Prostate gland (tissue), 2 donors: ENCODE measurements around the gene CLASRP. TPM values are rescaled to one million over a fixed set of nuclear protein-coding genes. Genes with fewer than 3 reads are reported as not detected.

Source experiments
- DNase-seq: peaks from one replicate; pipeline ENCODE4 v3.0.0-alpha.2; 2019; ENCODE audit warnings: low spot score
- H3K27ac ChIP-seq, 2 donors: fragments of 200-600 bp; sonication (generic); 2 replicates each; pipeline ENCODE4 v1.5.1; 2017 to 2019
- H3K27me3 ChIP-seq: fragments of 200-600 bp; sonication (generic); replicated peaks from 2 replicates; pipeline ENCODE4 v1.5.1; 2019; ENCODE audit not compliant: insufficient read depth
- H3K36me3 ChIP-seq, 2 donors: fragments of 200-600 bp; sonication (generic); 1 replicate in 1 of 2; 2 replicates in 1 of 2; pipeline versions ENCODE4 v1.5.1 to v1.8.1; 2017 to 2019
- H3K4me1 ChIP-seq: fragments of 200-600 bp; sonication (generic); replicated peaks from 2 replicates; pipeline ENCODE4 v1.5.1; 2019
- H3K4me3 ChIP-seq, 2 donors: fragments of 200-600 bp; sonication (generic); 2 replicates each; pipeline ENCODE4 v1.5.1; 2017 to 2019
- H3K9me3 ChIP-seq: fragments of 200-600 bp; sonication (generic); 2 replicates; pipeline ENCODE4 v1.5.1; 2017
- POLR2A ChIP-seq: fragments of 450-650 bp; IDR thresholded peaks from one replicate; pipeline ENCODE4 v1.6.1; 2016; ENCODE audit warnings: antibody characterized with exemption, mild to moderate bottlenecking
- POLR2AphosphoS5 ChIP-seq: sonication (generic); formaldehyde crosslinking; IDR thresholded peaks from one replicate; pipeline ENCODE4 v1.6.1; 2017; ENCODE audit warnings: antibody characterized with exemption
- WGBS: methylation state at CpG from one replicate; pipeline ENCODE4 v1.1.5; 2018; 5-methylcytosine and 5-hydroxymethylcytosine counted together
- intact Hi-C: fragments of 100-400 bp; cut with DNase I; formaldehyde crosslinking; loops from one replicate; pipeline ENCODE4 v1.14.2; 2022
- total RNA-seq, 2 donors: library from RNA; depleted of rRNA; stranded (reverse); fragments of >200 nt; gene quantifications; one replicate each; pipeline ENCODE4 v1.1.0, GENCODE V29; 2016
- TF ChIP-seq, protein P1 (sequence below), 4 experiments: fragments of 200-600 bp in 2 of 4; fragments of 450-650 bp in 2 of 4; sonication (generic) in 2 of 4; IDR thresholded peaks; 1 replicate in 3 of 4; 2 replicates in 1 of 4; pipeline ENCODE4 v1.5.1; 2016 to 2019; ENCODE audit warnings: antibody characterized with exemption in 4 of 4, mild to moderate bottlenecking in 2 of 4, moderate library complexity in 2 of 4

CLASRP gene
- total RNA-seq, 2 donors from 2014 or later = 97.8 to 162 TPM

DNA sequence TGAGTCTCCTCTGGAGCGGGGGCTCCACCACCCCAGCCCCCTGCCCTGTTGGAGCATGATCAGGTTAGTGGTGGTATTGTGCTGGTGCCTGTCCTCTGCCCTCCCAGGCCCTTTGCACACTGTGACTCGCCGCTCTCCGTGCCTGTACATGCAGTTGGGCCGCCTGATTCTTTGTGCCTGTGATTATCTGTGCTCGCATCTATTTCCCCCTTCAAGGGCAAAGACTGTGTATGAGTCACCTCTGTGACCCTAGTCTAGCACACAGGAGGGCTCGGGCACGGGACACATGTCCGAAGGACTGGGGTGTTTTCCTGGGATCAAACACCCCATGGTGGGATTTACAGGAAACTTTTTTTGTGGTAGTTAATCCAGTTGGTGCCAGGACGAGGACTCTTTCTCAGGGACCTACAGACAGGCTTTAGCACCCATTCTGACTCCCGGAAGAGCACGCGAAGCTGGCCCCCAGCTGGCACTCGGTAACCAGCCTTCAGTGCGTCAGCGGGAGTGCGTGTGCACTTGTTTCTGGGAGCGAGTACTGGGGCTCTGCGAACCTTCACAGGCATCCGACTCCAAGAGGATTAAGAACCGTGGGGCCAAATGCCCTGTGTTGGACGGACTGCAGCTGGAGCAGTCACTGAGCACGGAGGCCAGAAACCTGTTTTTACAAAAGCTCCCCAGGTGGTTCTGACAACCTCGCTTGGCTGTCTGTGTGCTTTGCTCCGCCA, 60.8 kb downstream of the CLASRP start:
- Histone ChIP-seq H3K9me3 (no peaks in the 10 kb centered on the region), H3K27ac (peak overlapping the region in 1 of 2 donors; percentile 43), H3K4me1 (peaks cover 27% of the 10 kb centered on the region), H3K36me3 (no peaks in the 10 kb centered on the region), H3K27me3 (no peaks in the 10 kb centered on the region), H3K4me3 (no peak overlapping the region)
- DNase-seq = no peak
- WGBS = 34% methylated on average over 25 of the region's 25 CpGs
- intact Hi-C loops = no loop called here
- TF ChIP-seq, protein P1, sequence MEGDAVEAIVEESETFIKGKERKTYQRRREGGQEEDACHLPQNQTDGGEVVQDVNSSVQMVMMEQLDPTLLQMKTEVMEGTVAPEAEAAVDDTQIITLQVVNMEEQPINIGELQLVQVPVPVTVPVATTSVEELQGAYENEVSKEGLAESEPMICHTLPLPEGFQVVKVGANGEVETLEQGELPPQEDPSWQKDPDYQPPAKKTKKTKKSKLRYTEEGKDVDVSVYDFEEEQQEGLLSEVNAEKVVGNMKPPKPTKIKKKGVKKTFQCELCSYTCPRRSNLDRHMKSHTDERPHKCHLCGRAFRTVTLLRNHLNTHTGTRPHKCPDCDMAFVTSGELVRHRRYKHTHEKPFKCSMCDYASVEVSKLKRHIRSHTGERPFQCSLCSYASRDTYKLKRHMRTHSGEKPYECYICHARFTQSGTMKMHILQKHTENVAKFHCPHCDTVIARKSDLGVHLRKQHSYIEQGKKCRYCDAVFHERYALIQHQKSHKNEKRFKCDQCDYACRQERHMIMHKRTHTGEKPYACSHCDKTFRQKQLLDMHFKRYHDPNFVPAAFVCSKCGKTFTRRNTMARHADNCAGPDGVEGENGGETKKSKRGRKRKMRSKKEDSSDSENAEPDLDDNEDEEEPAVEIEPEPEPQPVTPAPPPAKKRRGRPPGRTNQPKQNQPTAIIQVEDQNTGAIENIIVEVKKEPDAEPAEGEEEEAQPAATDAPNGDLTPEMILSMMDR (IDR thresholded peaks at IDR 0.05) = no peak
- TF ChIP-seq POLR2A (peak; percentile 22), POLR2AphosphoS5 (peak; percentile 26)

DNA sequence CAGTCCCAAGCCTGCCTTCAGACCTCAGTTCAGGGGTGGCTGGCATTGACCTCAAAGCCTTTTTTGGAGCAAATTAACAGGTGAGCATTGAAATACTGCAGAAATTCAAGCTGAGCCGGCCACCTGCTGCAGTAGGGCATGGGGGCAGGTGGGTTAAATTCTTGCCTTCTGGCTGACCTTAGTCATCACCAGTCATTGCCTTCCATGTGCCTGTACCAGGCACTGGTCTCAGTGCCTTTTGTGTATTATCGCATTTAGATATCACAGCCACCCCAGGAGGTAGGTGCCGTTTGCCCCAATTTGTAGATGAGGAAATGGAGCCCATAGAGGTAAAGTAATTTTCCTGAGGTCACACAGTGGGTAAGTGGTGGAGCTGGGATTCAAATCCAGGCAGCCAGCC, 61.4 kb downstream of the CLASRP start:
- WGBS = 65% methylated on average over 3 of the region's 3 CpGs
- Histone ChIP-seq H3K9me3 (no peaks in the 10 kb centered on the region), H3K4me1 (peaks cover 23% of the 10 kb centered on the region), H3K27ac (peak overlapping the region in 1 of 2 donors; percentile 43), H3K36me3 (no peaks in the 10 kb centered on the region), H3K27me3 (no peaks in the 10 kb centered on the region), H3K4me3 (no peak overlapping the region)
- no peak for DNase-seq
- TF ChIP-seq, protein P1 (IDR thresholded peaks at IDR 0.05) = no peak
- TF ChIP-seq POLR2AphosphoS5 (no peak), POLR2A (no peak)
- intact Hi-C loops = no loop called here

DNA sequence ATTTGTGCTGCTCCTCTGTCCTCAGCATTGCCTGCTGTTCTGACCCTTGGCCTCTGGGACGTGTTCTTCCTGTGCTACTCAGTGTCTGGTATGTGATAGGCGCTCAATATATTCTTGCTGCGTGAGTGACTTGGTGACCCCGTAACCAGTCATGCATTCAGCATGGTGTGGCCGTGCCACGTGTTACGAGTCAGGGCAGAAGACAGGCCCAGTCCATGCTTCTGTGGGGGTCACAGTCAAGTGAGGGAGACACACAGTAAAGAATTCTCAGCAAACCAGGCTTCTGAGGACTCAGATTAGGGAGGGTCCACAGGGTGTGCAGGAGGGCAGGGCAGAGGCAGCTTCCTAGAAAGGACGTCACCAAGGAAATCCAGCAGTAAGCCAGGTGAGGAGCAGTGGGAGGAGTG, 62.0 kb downstream of the CLASRP start:
- Histone ChIP-seq H3K27me3 (no peaks in the 10 kb centered on the region), H3K9me3 (no peaks in the 10 kb centered on the region), H3K4me1 (peaks cover 23% of the 10 kb centered on the region), H3K4me3 (no peak overlapping the region), H3K27ac (no peak overlapping the region), H3K36me3 (no peaks in the 10 kb centered on the region)
- DNase-seq = no peak
- intact Hi-C loops = no loop called here
- 78% methylated on average over 8 of the region's 8 CpGs for whole genome bisulfite sequencing
- TF ChIP-seq POLR2AphosphoS5 = no peak
- no peak for TF ChIP-seq POLR2A
- TF ChIP-seq, protein P1 (IDR thresholded peaks at IDR 0.05) = no peak

DNA sequence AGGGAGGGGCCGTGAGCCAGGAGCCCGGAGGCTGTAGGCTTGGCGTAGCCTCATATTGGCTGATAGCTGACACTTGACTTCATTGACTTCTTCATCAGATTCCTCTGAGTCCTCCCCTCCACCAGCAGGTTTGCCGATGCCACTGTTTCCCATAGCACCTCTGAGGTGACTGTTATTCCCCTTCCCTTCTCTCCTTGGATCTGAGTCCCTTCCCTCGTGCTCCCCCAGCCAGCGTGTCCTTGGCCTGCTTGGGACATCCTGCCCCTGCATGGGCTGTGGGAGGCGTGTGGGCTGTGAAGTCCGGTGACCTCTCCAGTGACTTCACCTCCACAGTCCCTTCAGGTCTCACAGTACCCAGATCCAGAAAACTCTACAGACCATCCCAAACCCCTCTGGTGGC, 63.0 kb downstream of the CLASRP start:
- no peak for DNase-seq
- H3K27me3 ChIP-seq = no peaks in the 10 kb centered on the region
- no peak overlapping the region for H3K27ac ChIP-seq
- no peaks in the 10 kb centered on the region for H3K36me3 ChIP-seq
- peaks cover 23% of the 10 kb centered on the region for H3K4me1 ChIP-seq
- intact Hi-C loops = no loop called here
- H3K9me3 ChIP-seq = no peaks in the 10 kb centered on the region
- TF ChIP-seq, protein P1 (IDR thresholded peaks at IDR 0.05) = no peak
- no peak for TF ChIP-seq POLR2A
- no peak for TF ChIP-seq POLR2AphosphoS5
- no peak overlapping the region for H3K4me3 ChIP-seq
- 88% methylated on average over 8 of the region's 8 CpGs for WGBS

DNA sequence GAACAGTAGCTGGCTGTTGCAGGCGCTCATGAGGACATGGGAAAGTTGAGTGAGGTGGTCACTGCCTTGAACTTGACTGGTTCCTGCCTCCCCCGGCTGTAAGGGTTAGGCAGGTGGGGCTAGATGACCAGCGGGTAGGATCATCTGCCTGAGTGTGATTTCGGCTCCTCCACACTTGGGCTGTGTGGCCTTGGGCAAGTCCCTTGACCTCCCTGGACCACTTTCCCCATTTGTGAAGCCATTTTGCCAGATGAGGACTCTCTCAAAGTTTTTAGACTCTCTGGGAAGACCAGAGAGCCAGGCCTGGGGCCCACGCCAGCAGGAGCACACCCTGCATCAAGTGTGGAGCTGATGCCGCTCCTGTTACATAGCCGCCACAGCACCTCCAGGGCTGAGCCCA, 63.6 kb downstream of the CLASRP start:
- Histone ChIP-seq H3K27me3 (no peaks in the 10 kb centered on the region), H3K36me3 (no peaks in the 10 kb centered on the region), H3K27ac (no peak overlapping the region), H3K9me3 (no peaks in the 10 kb centered on the region), H3K4me3 (no peak overlapping the region), H3K4me1 (peaks cover 20% of the 10 kb centered on the region)
- no peak for DNase-seq
- 98% methylated on average over 7 of the region's 7 CpGs for WGBS
- TF ChIP-seq, protein P1 (IDR thresholded peaks at IDR 0.05) = no peak
- TF ChIP-seq POLR2A (no peak), POLR2AphosphoS5 (no peak)
- intact Hi-C loops = no loop called here
